Measurements from ENCODE around the gene CFAP57. TPM values are rescaled to one million over a fixed set of nuclear protein-coding genes. Genes with fewer than 3 reads are reported as not detected.

The CFAP57 gene
- total and polyA plus RNA-seq, 2 donors (not counting 1 experiment from before 2014, with no cell fraction given): 0.07 to 0.44 TPM

GRCh38 chr1:43239484-43239883 lies 67.4 kb downstream of the CFAP57 start:
- intact Hi-C loops (cut with micrococcal nuclease): loop anchor here (1.0 to 2.0 kb wide), 3 partner anchors 12 to 129 kb away; partner anchors contain the start of gene ELOVL1
- no peak overlapping the region for H3K9ac ChIP-seq (ENCODE audit: low read length)
- peak overlapping the region; percentile 70 to 73 for H3K27ac ChIP-seq (ENCODE audit: low read length in 2 of 2)
- peaks cover 35% of the 10 kb centered on the region for H3K4me1 Mint-ChIP-seq
- peak overlapping the region; percentile 69 for H3K4me3 Mint-ChIP-seq
- H3K9me3 Mint-ChIP-seq (ENCODE audit: insufficient read depth): no peaks in the 10 kb centered on the region
- no peaks in the 10 kb centered on the region for H4K20me1 ChIP-seq (ENCODE audit: control insufficient read depth, insufficient read depth, low read length, poor library complexity, severe bottlenecking)
- peak overlapping the region; percentile 90 for H3K27ac Mint-ChIP-seq
- no peaks in the 10 kb centered on the region for H3K9me3 ChIP-seq (ENCODE audit: control extremely low read depth in 1 of 3, control insufficient read depth in 2 of 3, insufficient read depth in 1 of 3, low read length in 2 of 3)
- H3K4me1 ChIP-seq (ENCODE audit: control insufficient read depth in 2 of 2, insufficient read depth in 2 of 2, low read length in 2 of 2): peaks cover 27 to 31% of the 10 kb centered on the region in 2 donors
- ChIA-PET POLR2A (interaction anchor here (0.6 to 2.3 kb wide), 4 partner anchors 115 to 695 kb away, joined by 3 to 12 read pairs (median 4); partner anchors contain the start of genes ARTN, ELOVL1 and HYI), CTCF (interaction anchor here (0.7 to 3.4 kb wide), 14 partner anchors 10 to 766 kb away, joined by 3 to 54 read pairs (median 4); partner anchors contain the start of genes CDC20, ELOVL1, MED8 and SZT2)
- ATAC-seq (ENCODE audit: low read depth) (peak; percentile 88), DNase-seq (peak; percentile 81)
- peak overlapping the region in 1 of 5 experiments; percentile 12 for H3K4me3 ChIP-seq (ENCODE audit: control extremely low read depth in 1 of 5, extremely low read depth in 1 of 5, insufficient read depth in 1 of 5, low read depth in 2 of 5, low read length in 4 of 5)
- H3K27me3 Mint-ChIP-seq: no peaks in the 10 kb centered on the region
- H3K79me2 ChIP-seq (ENCODE audit: control insufficient read depth, insufficient read depth, low read length): no peaks in the 10 kb centered on the region
- TF ChIP-seq, protein P1, sequence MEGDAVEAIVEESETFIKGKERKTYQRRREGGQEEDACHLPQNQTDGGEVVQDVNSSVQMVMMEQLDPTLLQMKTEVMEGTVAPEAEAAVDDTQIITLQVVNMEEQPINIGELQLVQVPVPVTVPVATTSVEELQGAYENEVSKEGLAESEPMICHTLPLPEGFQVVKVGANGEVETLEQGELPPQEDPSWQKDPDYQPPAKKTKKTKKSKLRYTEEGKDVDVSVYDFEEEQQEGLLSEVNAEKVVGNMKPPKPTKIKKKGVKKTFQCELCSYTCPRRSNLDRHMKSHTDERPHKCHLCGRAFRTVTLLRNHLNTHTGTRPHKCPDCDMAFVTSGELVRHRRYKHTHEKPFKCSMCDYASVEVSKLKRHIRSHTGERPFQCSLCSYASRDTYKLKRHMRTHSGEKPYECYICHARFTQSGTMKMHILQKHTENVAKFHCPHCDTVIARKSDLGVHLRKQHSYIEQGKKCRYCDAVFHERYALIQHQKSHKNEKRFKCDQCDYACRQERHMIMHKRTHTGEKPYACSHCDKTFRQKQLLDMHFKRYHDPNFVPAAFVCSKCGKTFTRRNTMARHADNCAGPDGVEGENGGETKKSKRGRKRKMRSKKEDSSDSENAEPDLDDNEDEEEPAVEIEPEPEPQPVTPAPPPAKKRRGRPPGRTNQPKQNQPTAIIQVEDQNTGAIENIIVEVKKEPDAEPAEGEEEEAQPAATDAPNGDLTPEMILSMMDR (IDR thresholded peaks at IDR 0.05): no peak
- TF ChIP-seq EZH2 (IDR thresholded peaks at IDR 0.05; ENCODE audit: borderline replicate concordance, insufficient read depth, low read depth, low read length, poor library complexity, severe bottlenecking): no peak
- WGBS (ENCODE audit: insufficient coverage): 0% methylated on average over 1 of the region's 3 CpGs
- H3K27me3 ChIP-seq (replicated peaks in 1 of 4; ENCODE audit: control extremely low read depth in 1 of 4, control insufficient read depth in 3 of 4, insufficient read depth in 4 of 4, low read length in 3 of 4): peaks cover 0 to 6% (median 0%) of the 10 kb centered on the region in 4 experiments
- no peak overlapping the region for H2AFZ ChIP-seq (ENCODE audit: insufficient read depth, low read depth, low read length, poor library complexity, severe bottlenecking)
- H3K4me2 ChIP-seq (replicated peaks; ENCODE audit: low read depth, low read length, poor library complexity, severe bottlenecking): peak overlapping the region; percentile 54
- H3K36me3 ChIP-seq (replicated peaks in 1 of 2; ENCODE audit: control extremely low read depth in 1 of 2, control insufficient read depth in 1 of 2, extremely low read depth in 1 of 2, insufficient read depth in 2 of 2, low read length in 1 of 2): no peaks in the 10 kb centered on the region

DNA sequence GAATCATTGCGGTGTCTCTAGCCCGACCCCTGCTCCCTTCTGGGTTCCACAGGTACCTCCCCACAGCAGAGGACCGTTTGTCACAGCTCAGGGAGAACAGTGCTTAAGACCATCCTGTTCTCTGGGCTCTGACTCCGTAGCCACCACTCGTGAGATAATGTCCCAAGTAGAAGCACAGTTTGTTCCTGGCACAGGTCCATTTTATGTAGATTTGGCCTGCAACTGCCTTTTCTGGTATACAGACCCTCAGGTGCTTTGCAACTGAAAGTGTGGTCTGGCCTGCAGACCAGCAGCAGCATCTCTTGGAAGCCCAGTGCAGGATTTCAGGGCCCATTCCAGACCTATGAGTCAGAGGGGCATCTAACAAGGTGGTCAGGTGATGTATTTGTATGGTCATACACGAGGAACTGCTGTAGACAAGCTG lies 69.3 kb downstream of the CFAP57 start:
- Histone ChIP-seq H4K20me1 (ENCODE audit: control insufficient read depth, insufficient read depth, low read length, poor library complexity, severe bottlenecking) (no peaks in the 10 kb centered on the region), H3K9me3 (ENCODE audit: control extremely low read depth in 1 of 3, control insufficient read depth in 2 of 3, insufficient read depth in 1 of 3, low read length in 2 of 3) (no peaks in the 10 kb centered on the region), H3K4me3 (ENCODE audit: control extremely low read depth in 1 of 5, extremely low read depth in 1 of 5, insufficient read depth in 1 of 5, low read depth in 2 of 5, low read length in 4 of 5) (no peak overlapping the region), H3K9ac (ENCODE audit: low read length) (no peak overlapping the region), H2AFZ (ENCODE audit: insufficient read depth, low read depth, low read length, poor library complexity, severe bottlenecking) (no peak overlapping the region), H3K36me3 (replicated peaks in 1 of 2; ENCODE audit: control extremely low read depth in 1 of 2, control insufficient read depth in 1 of 2, extremely low read depth in 1 of 2, insufficient read depth in 2 of 2, low read length in 1 of 2) (no peaks in the 10 kb centered on the region), H3K27me3 (replicated peaks in 1 of 4; ENCODE audit: control extremely low read depth in 1 of 4, control insufficient read depth in 3 of 4, insufficient read depth in 4 of 4, low read length in 3 of 4) (peaks cover 0 to 6% (median 1%) of the 10 kb centered on the region in 4 experiments), H3K79me2 (ENCODE audit: control insufficient read depth, insufficient read depth, low read length) (no peaks in the 10 kb centered on the region), H3K4me1 (ENCODE audit: control insufficient read depth in 2 of 2, insufficient read depth in 2 of 2, low read length in 2 of 2) (peaks cover 27 to 31% of the 10 kb centered on the region in 2 donors), H3K4me2 (replicated peaks; ENCODE audit: low read depth, low read length, poor library complexity, severe bottlenecking) (no peak overlapping the region), H3K27ac (ENCODE audit: low read length in 2 of 2) (no peak overlapping the region)
- Mint-ChIP-seq H3K27ac (no peak overlapping the region), H3K4me3 (no peak overlapping the region), H3K9me3 (ENCODE audit: insufficient read depth) (no peaks in the 10 kb centered on the region), H3K4me1 (peaks cover 35% of the 10 kb centered on the region), H3K27me3 (no peaks in the 10 kb centered on the region)
- DNase-seq: no peak
- no peak for ATAC-seq (ENCODE audit: low read depth)
- POLR2A ChIA-PET: no interaction called here
- intact Hi-C loops (cut with micrococcal nuclease): no loop called here
- WGBS (ENCODE audit: insufficient coverage): 77% methylated on average over 5 of the region's 6 CpGs
- TF ChIP-seq, protein P1 (IDR thresholded peaks at IDR 0.05): no peak
- no peak for TF ChIP-seq EZH2 (IDR thresholded peaks at IDR 0.05; ENCODE audit: borderline replicate concordance, insufficient read depth, low read depth, low read length, poor library complexity, severe bottlenecking)
- CTCF ChIA-PET: interaction anchor here (2.8 kb wide), 1 partner anchor 174 kb away, joined by 11 read pairs; no protein-coding TSS in a partner anchor
